ENCODE measurements around the gene GHRL. TPM values are rescaled to one million over a fixed set of nuclear protein-coding genes. Genes with fewer than 3 reads are reported as not detected.

The GHRL gene
- polyA plus RNA-seq, 1 donor from 2014 or later: 1.5 TPM

- H3K4me1 Mint-ChIP-seq: peaks cover 7 to 21% (median 19%) of the 10 kb centered on the region in 3 donors
- no peaks in the 10 kb centered on the region for H3K9me3 Mint-ChIP-seq
- no peak overlapping the region for H3K4me3 Mint-ChIP-seq
- no peaks in the 10 kb centered on the region for H3K36me3 Mint-ChIP-seq
- H3K27ac Mint-ChIP-seq: peak overlapping the region in 2 of 3 donors; percentile 67 to 77
- peaks cover 9% of the 10 kb centered on the region for H3K27me3 Mint-ChIP-seq
Observed at GRCh38 chr3:10333349-10333650, 40.6 kb upstream of the GHRL start.

- no peaks in the 10 kb centered on the region for H3K9me3 Mint-ChIP-seq
- H3K4me1 Mint-ChIP-seq: peaks cover 7 to 21% (median 19%) of the 10 kb centered on the region in 3 donors
- peak overlapping the region in 1 of 4 donors; percentile 58 for H3K4me3 Mint-ChIP-seq
- H3K27me3 Mint-ChIP-seq: peaks cover 9% of the 10 kb centered on the region
- H3K36me3 Mint-ChIP-seq: no peaks in the 10 kb centered on the region
- peak overlapping the region in 2 of 3 donors; percentile 39 to 77 for H3K27ac Mint-ChIP-seq
Observed at GRCh38 chr3:10332481-10333348, 40.0 kb upstream of the GHRL start.

- peaks cover 18% of the 10 kb centered on the region for H3K27me3 Mint-ChIP-seq
- no peak overlapping the region for H3K27ac Mint-ChIP-seq
- peaks cover 7 to 21% (median 19%) of the 10 kb centered on the region in 3 donors for H3K4me1 Mint-ChIP-seq
- H3K36me3 Mint-ChIP-seq: no peaks in the 10 kb centered on the region
- no peaks in the 10 kb centered on the region for H3K9me3 Mint-ChIP-seq
- no peak overlapping the region for H3K4me3 Mint-ChIP-seq
Observed at GRCh38 chr3:10331320-10331719, 38.6 kb upstream of the GHRL start.

DNA sequence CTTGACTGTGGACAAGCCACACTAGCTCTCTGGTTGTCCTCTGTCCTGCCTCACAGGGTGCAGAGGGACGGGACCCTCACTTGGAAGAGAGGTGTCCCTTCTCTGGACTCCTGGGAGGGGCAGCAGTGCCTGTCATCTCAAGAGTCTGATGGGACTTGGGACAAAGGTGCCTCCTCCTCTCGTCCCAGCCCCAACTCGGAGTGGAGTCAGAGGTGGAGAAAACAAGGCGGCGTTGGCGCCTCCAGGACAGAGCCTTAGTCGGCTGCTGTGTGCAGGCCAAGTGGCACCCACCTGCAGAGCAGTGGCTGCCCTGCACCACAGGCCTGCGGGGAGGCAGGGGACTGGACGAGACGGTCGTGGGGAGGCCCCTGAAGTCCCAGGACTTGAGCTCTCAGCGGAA is 37.6 kb upstream of the GHRL start:
- Mint-ChIP-seq H3K27me3 (peaks cover 19% of the 10 kb centered on the region), H3K4me3 (no peak overlapping the region), H3K36me3 (no peaks in the 10 kb centered on the region), H3K27ac (no peak overlapping the region), H3K4me1 (peaks cover 7 to 19% (median 19%) of the 10 kb centered on the region in 3 donors), H3K9me3 (no peaks in the 10 kb centered on the region)

DNA sequence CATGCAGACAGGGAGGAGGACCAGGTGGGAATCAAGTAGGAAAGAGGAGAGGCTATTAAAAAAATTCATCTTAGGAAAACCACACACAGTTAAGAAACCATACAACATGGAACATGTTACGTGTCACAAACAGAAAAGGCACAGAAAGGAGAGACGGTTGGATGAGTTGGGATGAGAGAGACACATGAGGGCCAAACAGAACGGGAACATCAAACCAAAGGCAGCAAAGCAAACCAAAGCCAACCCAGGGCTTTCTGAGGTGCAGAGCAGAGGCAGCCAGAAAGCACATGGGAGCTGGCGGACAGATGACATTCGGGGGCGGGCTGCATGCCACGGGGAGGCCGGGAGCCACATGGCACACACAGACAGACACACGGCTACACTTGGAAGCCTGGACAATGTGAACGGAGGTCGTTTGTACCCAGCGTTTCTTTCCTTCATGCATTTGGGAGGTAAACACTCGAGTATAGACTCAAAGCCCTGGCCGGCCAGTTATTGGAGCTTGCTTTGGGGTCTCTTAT is 36.8 kb upstream of the GHRL start:
- peak overlapping the region in 1 of 3 donors; percentile 57 for H3K27ac Mint-ChIP-seq
- H3K9me3 Mint-ChIP-seq: no peaks in the 10 kb centered on the region
- peaks cover 19% of the 10 kb centered on the region for H3K27me3 Mint-ChIP-seq
- H3K4me3 Mint-ChIP-seq: no peak overlapping the region
- H3K4me1 Mint-ChIP-seq: peaks cover 5 to 14% (median 12%) of the 10 kb centered on the region in 3 donors
- peaks cover 1% of the 10 kb centered on the region for H3K36me3 Mint-ChIP-seq

DNA sequence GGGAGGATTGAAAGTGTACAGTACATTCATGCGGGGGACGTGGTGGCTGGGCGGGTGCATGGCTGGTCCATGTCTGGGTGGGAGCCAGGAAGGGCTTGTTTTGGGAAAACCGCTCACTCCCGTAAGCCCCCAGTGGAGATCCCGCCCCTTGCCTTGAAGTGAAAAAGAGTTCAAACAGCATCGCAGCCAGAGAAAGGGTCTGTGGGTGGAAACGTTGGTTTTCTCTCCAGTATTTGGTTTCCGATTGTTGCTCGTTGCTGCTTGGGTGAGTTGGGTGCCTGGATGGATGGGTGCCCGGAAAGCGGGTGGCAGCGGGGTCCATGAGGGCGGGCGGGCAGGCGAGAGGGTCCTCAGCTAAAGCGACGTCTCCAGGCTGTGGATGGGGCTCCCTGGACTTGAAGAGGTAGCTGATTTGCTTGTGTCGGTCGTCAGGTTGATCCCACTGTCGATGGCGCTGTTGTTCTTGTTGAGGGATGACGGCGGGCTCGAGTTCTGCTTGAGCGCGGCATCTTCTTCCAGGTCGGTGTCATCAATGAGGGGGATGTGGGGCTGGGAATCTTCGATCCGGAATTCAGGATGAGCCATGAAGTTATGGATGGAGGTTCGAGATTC is 35.8 kb upstream of the GHRL start:
- Mint-ChIP-seq H3K27ac (peak overlapping the region in 1 of 3 donors; percentile 27), H3K27me3 (peaks cover 19% of the 10 kb centered on the region), H3K9me3 (no peaks in the 10 kb centered on the region), H3K4me3 (peak overlapping the region in 1 of 4 donors; percentile 68), H3K4me1 (peaks cover 5 to 12% (median 8%) of the 10 kb centered on the region in 3 donors), H3K36me3 (peaks cover 1% of the 10 kb centered on the region)

DNA sequence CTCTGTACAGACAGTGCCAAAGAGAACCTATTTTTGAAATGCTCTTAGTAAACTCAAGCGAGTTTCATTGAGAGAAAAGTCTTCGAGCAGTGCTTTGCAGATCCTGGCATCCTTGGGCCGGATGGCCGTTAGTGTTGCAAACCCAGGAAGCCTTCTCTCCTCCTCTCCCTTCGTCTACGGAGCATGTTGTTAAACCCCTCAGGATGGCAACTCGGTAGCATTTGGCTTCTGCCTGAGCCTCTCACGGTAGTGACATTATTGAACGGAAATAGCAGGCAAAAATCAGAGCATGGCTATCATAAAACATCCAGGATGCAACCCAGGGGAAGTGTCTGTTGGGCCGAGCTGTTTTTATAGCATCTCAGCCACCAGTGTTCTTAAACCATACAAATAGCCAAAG is 34.8 kb upstream of the GHRL start:
- no peak overlapping the region for H3K4me3 Mint-ChIP-seq
- H3K36me3 Mint-ChIP-seq: peaks cover 1% of the 10 kb centered on the region
- H3K27ac Mint-ChIP-seq: no peak overlapping the region
- H3K9me3 Mint-ChIP-seq: no peaks in the 10 kb centered on the region
- H3K27me3 Mint-ChIP-seq: peaks cover 17% of the 10 kb centered on the region
- H3K4me1 Mint-ChIP-seq: peaks cover 2 to 5% (median 4%) of the 10 kb centered on the region in 3 donors

GRCh38 chr3:10322352-10322710 is 29.6 kb upstream of the GHRL start:
- peak overlapping the region in 1 of 4 donors; percentile 95 for H3K4me3 Mint-ChIP-seq
- H3K27me3 Mint-ChIP-seq: peaks cover 6% of the 10 kb centered on the region
- no peaks in the 10 kb centered on the region for H3K9me3 Mint-ChIP-seq
- H3K4me1 Mint-ChIP-seq: peaks cover 11 to 16% (median 15%) of the 10 kb centered on the region in 3 donors
- peaks cover 1% of the 10 kb centered on the region for H3K36me3 Mint-ChIP-seq
- peak overlapping the region in 1 of 3 donors; percentile 96 for H3K27ac Mint-ChIP-seq

DNA sequence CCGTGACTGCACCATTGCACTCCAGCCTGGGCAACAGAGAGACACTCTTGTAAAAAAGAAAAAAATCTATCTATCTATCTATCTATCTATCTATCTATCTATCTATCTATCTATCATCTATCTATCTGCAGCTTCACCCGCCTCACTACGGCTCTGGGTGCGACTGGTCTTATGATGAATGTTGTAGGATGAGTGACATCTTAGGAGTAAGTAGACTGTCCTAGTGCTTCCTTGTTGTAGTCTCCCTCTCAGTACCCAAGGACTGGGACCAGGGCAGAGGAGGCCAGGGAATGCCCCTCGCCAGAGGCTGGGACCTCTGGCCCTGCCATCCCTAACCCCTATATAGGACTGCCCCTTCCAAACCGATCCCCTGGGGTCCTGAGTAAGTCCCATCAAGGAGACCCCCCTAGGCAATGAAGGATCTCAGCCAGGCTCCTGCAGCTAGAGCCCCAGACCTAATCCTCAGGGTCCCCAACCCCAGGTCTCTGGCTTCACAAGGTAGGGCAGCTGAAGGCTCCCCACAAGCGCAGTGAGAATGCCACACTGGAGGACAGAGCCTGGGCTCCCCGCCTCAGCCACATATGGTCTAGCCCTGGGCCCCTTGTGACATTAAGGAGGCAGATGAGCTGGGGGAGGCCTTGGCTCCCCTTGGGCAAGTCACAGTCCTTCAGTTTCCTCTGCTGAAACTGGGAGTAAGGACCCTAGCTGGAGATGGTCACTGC is 29.0 kb upstream of the GHRL start:
- peak overlapping the region; percentile 82 to 96 (median 90) for H3K27ac Mint-ChIP-seq
- peaks cover 6% of the 10 kb centered on the region for H3K27me3 Mint-ChIP-seq
- H3K4me3 Mint-ChIP-seq: peak overlapping the region; percentile 91 to 96 (median 95)
- H3K4me1 Mint-ChIP-seq: peaks cover 11 to 18% (median 16%) of the 10 kb centered on the region in 3 donors
- H3K9me3 Mint-ChIP-seq: no peaks in the 10 kb centered on the region
- peaks cover 1% of the 10 kb centered on the region for H3K36me3 Mint-ChIP-seq

DNA sequence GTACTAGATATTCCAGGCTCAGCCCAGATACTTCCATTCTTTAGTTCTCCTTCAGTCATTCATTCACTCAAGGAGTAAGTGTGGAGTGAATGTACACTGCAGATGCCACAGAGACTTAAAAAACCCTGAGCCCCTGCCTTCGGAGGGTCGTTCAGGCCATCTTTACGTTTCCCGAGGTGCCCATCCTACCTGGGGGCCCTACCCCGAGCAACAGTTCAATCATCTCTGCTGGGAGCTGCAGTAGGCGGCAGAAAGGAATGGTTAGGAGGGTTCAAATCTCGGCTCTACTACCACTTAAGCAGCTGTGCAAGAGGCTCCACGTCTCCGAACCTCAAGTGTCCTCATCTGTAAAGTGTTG is 27.6 kb upstream of the GHRL start:
- Mint-ChIP-seq H3K27ac (peak overlapping the region; percentile 82 to 96 (median 90)), H3K27me3 (no peaks in the 10 kb centered on the region)

DNA sequence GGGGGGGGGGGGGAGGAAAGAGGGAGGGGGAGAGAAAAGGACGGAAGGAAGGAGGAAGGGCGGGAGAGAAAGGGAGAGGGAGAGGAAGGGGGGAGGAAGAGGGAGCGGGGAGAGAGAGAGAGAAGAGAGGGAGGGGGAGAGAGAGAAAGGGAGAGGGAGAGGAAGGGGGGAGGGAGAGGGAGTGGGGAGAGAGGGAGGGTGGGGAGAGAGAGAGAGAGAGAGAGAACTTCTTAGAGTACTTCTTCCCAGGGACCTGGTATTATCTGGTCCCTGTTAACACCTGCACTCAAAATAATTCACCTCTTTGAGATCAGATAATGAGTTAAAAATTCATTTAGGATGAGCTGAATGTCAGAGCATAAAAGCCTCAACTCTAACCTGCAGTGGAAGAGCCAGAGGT is 27.1 kb upstream of the GHRL start:
- H3K27ac Mint-ChIP-seq: peak overlapping the region; percentile 82 to 96 (median 90)
- no peaks in the 10 kb centered on the region for H3K36me3 Mint-ChIP-seq
- no peaks in the 10 kb centered on the region for H3K9me3 Mint-ChIP-seq
- peaks cover 11 to 18% (median 16%) of the 10 kb centered on the region in 3 donors for H3K4me1 Mint-ChIP-seq
- H3K4me3 Mint-ChIP-seq: peak overlapping the region; percentile 91 to 96 (median 95)
- no peaks in the 10 kb centered on the region for H3K27me3 Mint-ChIP-seq

More for the DNA sequence above, 27.6 kb upstream of the GHRL start:
- Mint-ChIP-seq H3K36me3 (peaks cover 1% of the 10 kb centered on the region), H3K4me1 (peaks cover 11 to 18% (median 16%) of the 10 kb centered on the region in 3 donors), H3K4me3 (peak overlapping the region; percentile 91 to 96 (median 95)), H3K9me3 (no peaks in the 10 kb centered on the region)

DNA sequence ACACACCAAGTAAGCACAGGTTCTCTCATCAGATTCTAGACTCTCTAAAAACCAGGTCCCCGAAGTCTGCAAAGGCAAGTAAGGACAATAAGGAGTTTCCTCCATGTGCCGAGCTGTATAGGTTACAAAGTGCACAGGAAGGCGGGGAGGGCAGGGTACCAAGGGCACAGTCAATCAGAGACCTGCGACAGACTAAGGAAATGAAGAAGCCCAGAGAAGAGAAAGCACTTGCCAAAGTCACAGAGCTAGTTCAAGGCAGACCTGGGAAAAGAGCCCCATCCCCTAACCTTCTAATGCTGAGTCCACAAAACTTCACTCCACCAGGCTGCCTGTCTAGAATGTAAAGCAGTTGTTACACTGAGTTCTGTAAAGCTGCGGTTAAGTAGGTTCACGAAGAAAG is 26.5 kb upstream of the GHRL start:
- peak overlapping the region; percentile 66 to 89 (median 83) for H3K4me3 Mint-ChIP-seq
- peaks cover 11 to 18% (median 16%) of the 10 kb centered on the region in 3 donors for H3K4me1 Mint-ChIP-seq
- peak overlapping the region in 2 of 3 donors; percentile 25 to 85 for H3K27ac Mint-ChIP-seq
- H3K27me3 Mint-ChIP-seq: no peaks in the 10 kb centered on the region
- H3K9me3 Mint-ChIP-seq: no peaks in the 10 kb centered on the region
- H3K36me3 Mint-ChIP-seq: no peaks in the 10 kb centered on the region

- peak overlapping the region in 1 of 3 donors; percentile 60 for H3K27ac Mint-ChIP-seq
- peak overlapping the region in 1 of 4 donors; percentile 88 for H3K4me3 Mint-ChIP-seq
- H3K27me3 Mint-ChIP-seq: no peaks in the 10 kb centered on the region
- peaks cover 2% of the 10 kb centered on the region for H3K36me3 Mint-ChIP-seq
- H3K9me3 Mint-ChIP-seq: no peaks in the 10 kb centered on the region
- peaks cover 11 to 18% (median 16%) of the 10 kb centered on the region in 3 donors for H3K4me1 Mint-ChIP-seq
Observed at GRCh38 chr3:10317961-10318350, 25.2 kb upstream of the GHRL start.

- no peaks in the 10 kb centered on the region for H3K27me3 Mint-ChIP-seq
- no peak overlapping the region for H3K4me3 Mint-ChIP-seq
- H3K4me1 Mint-ChIP-seq: peaks cover 11 to 18% (median 16%) of the 10 kb centered on the region in 3 donors
- H3K27ac Mint-ChIP-seq: peak overlapping the region in 1 of 3 donors; percentile 35
- peaks cover 2% of the 10 kb centered on the region for H3K36me3 Mint-ChIP-seq
- no peaks in the 10 kb centered on the region for H3K9me3 Mint-ChIP-seq
Observed at GRCh38 chr3:10317311-10317960, 24.7 kb upstream of the GHRL start.
